Vagina (tissue), 2 donors: ENCODE data around the gene TMCC2.

Experiments used
- CTCF ChIP-seq, 3 experiments: fragments of 450-650 bp in 2 of 3; fragments of 200-600 bp in 1 of 3; sonication (generic) in 1 of 3; IDR thresholded peaks; one replicate each; pipeline ENCODE4 v1.5.1; 2017 to 2019; ENCODE audit warnings: antibody characterized with exemption in 3 of 3, mild to moderate bottlenecking in 2 of 3, moderate library complexity in 2 of 3
- POLR2A ChIP-seq, 2 donors: fragments of 450-650 bp; IDR thresholded peaks; one replicate each; pipeline ENCODE4 v1.6.1; 2017; ENCODE audit warnings: antibody characterized with exemption in 2 of 2, mild to moderate bottlenecking in 2 of 2, moderate library complexity in 2 of 2
- POLR2AphosphoS5 ChIP-seq, 2 donors: sonication (generic); formaldehyde crosslinking; IDR thresholded peaks; one replicate each; pipeline ENCODE4 v1.9.0; 2017; ENCODE audit warnings: antibody characterized with exemption in 2 of 2, mild to moderate bottlenecking in 2 of 2, low read depth in 1 of 2; ENCODE audit not compliant: insufficient read depth in 1 of 2

- TF ChIP-seq CTCF (IDR thresholded peaks at IDR 0.05) = no peak
- no peak for TF ChIP-seq POLR2AphosphoS5 (IDR thresholded peaks at IDR 0.05; ENCODE audit: insufficient read depth in 1 of 2, low read depth in 1 of 2)
- TF ChIP-seq POLR2A (IDR thresholded peaks at IDR 0.05) = no peak
Observed at GRCh38 chr1:205208811-205209210, 18.9 kb upstream of the TMCC2 start.
